IMR-90 (cell line): ENCODE data around the gene COL5A1. TPM values are rescaled to one million over a fixed set of nuclear protein-coding genes. Genes with fewer than 3 reads are reported as not detected.
A peak's percentile ranks its signal among the peaks of the same experiment; 100 is the strongest.

Experiments used
- ATAC-seq: fragments of 200-7000 bp; cut with Tn5 transposase; 2 replicates; pipeline ENCODE4 v1.9.1; 2020; ENCODE audit warnings: low read depth, mild to moderate bottlenecking, moderate library complexity
- BruUV-seq: library from RNA; stranded (reverse); fragments of 400-500 nt; replicated peaks from 2 replicates; lab custom pipeline; 2021; lab: Mats Ljungman, UMichigan
- CTCF ChIA-PET: fragments of 300-600 bp; formaldehyde crosslinking; extraction: SDS; loops from one replicate; lab custom pipeline; 2021; ENCODE audit warnings: antibody characterized with exemption; lab: Yijun Ruan, JAX
- POLR2A ChIA-PET: fragments of 300-600 bp; sonication (Branson Sonifier 250); formaldehyde crosslinking; loops from one replicate; lab custom pipeline; 2022; ENCODE audit warnings: antibody characterized with exemption; ENCODE audit not compliant: unreplicated experiment; lab: Charles Lee
- DNase-seq: peaks from one replicate; pipeline ENCODE4 v3.0.0; 2013
- H2AFZ ChIP-seq: replicated peaks from 2 replicates; pipeline ENCODE3; 2013; ENCODE audit warnings: low read length, mild to moderate bottlenecking; ENCODE audit not compliant: poor library complexity
- H2AK5ac ChIP-seq: 2 replicates; pipeline ENCODE4 v1.6.1; 2013; ENCODE audit warnings: low read depth, low read length, inconsistent platforms
- H2AK9ac ChIP-seq: replicated peaks from 2 replicates; pipeline ENCODE3; 2013; ENCODE audit warnings: mild to moderate bottlenecking, low read depth, low read length, moderate library complexity; ENCODE audit not compliant: poor library complexity
- H2BK120ac ChIP-seq: 2 replicates; pipeline ENCODE4 v1.6.1; 2013; ENCODE audit warnings: low read depth, low read length, inconsistent platforms
- H2BK15ac ChIP-seq: 3 replicates; pipeline ENCODE4 v1.6.1; 2013; ENCODE audit warnings: low read depth, low read length, inconsistent platforms
- H2BK20ac ChIP-seq: 2 replicates; pipeline ENCODE4 v1.6.1; 2013; ENCODE audit warnings: low read depth, mild to moderate bottlenecking, inconsistent platforms, low read length, moderate library complexity
- H2BK5ac ChIP-seq: 2 replicates; pipeline ENCODE4 v1.6.1; 2013; ENCODE audit warnings: mild to moderate bottlenecking, low read depth, low read length, inconsistent platforms; ENCODE audit not compliant: poor library complexity, severe bottlenecking
- H3K14ac ChIP-seq: replicated peaks from 2 replicates; pipeline ENCODE4 v1.6.1; 2013; ENCODE audit warnings: low read depth, low read length, inconsistent platforms
- H3K18ac ChIP-seq: 2 replicates; pipeline ENCODE4 v1.6.1; 2013; ENCODE audit warnings: low read depth, low read length, control low read depth
- H3K23ac ChIP-seq: 2 replicates; pipeline ENCODE4 v1.6.1; 2013; ENCODE audit warnings: low read depth, low read length, inconsistent platforms
- H3K27ac ChIP-seq: 2 replicates; pipeline ENCODE4 v1.5.1; 2013; ENCODE audit warnings: mild to moderate bottlenecking, control low read depth, low read length; ENCODE audit not compliant: insufficient read depth
- H3K27me3 ChIP-seq: 2 replicates; pipeline ENCODE4 v1.6.1; 2013; ENCODE audit warnings: low read length; ENCODE audit not compliant: control insufficient read depth, insufficient read depth
- H3K36me3 ChIP-seq: 2 replicates; pipeline ENCODE4 v1.6.1; 2013; ENCODE audit warnings: low read length, mixed read lengths; ENCODE audit not compliant: control insufficient read depth, insufficient read depth
- H3K4ac ChIP-seq: 2 replicates; pipeline ENCODE4 v1.6.1; 2013; ENCODE audit warnings: low read depth, low read length, inconsistent platforms
- H3K4me1 ChIP-seq: 2 replicates; pipeline ENCODE4 v1.6.1; 2013; ENCODE audit warnings: low read length, mixed read lengths; ENCODE audit not compliant: control insufficient read depth, insufficient read depth
- H3K4me2 ChIP-seq: 2 replicates; pipeline ENCODE4 v1.6.1; 2013; ENCODE audit warnings: low read depth, mild to moderate bottlenecking, control low read depth, low read length, moderate library complexity
- H3K4me3 ChIP-seq: 2 replicates; pipeline ENCODE4 v1.5.1; 2013; ENCODE audit warnings: low read depth, mild to moderate bottlenecking, control low read depth, low read length, moderate library complexity; ENCODE audit not compliant: insufficient read depth
- H3K56ac ChIP-seq: 2 replicates; pipeline ENCODE4 v1.6.1; 2013; ENCODE audit warnings: low read length, inconsistent platforms; ENCODE audit not compliant: insufficient read depth; ENCODE audit errors: extremely low read depth
- H3K79me1 ChIP-seq, 2 experiments: 2 replicates each; pipeline ENCODE4 v1.6.1; 2013; ENCODE audit warnings: low read length in 2 of 2, inconsistent platforms in 1 of 2, low read depth in 1 of 2
- H3K9ac ChIP-seq: 2 replicates; pipeline ENCODE4 v1.6.1; 2013; ENCODE audit warnings: low read depth, low read length, control low read depth
- H3K9me1 ChIP-seq: 2 replicates; pipeline ENCODE4 v1.6.1; 2013; ENCODE audit warnings: low read length, inconsistent platforms; ENCODE audit not compliant: insufficient read depth
- H3K9me3 ChIP-seq: 2 replicates; pipeline ENCODE4 v1.6.1; 2013; ENCODE audit warnings: low read length; ENCODE audit not compliant: control insufficient read depth, insufficient read depth
- H4K20me1 ChIP-seq: 2 replicates; pipeline ENCODE4 v1.6.1; 2013; ENCODE audit warnings: low read length, inconsistent platforms; ENCODE audit not compliant: insufficient read depth
- H4K5ac ChIP-seq: 2 replicates; pipeline ENCODE4 v1.6.1; 2013; ENCODE audit warnings: mild to moderate bottlenecking, low read depth, low read length, control low read depth
- H4K8ac ChIP-seq, 2 experiments: 2 replicates each; pipeline ENCODE4 v1.6.1; 2013; ENCODE audit warnings: low read depth in 2 of 2, low read length in 2 of 2, control low read depth in 1 of 2, inconsistent platforms in 1 of 2
- H4K91ac ChIP-seq: 2 replicates; pipeline ENCODE4 v1.6.1; 2013; ENCODE audit warnings: low read depth, low read length, inconsistent platforms; ENCODE audit not compliant: insufficient read depth
- CHD1 ChIP-seq: IDR thresholded peaks from 2 replicates; pipeline ENCODE4 v1.6.1; 2012; ENCODE audit warnings: low read depth, low read length, improper control_type of control experiment
- CTCF ChIP-seq: conservative IDR thresholded peaks from 2 replicates; pipeline ENCODE4 v1.5.1; 2012; ENCODE audit warnings: mild to moderate bottlenecking, low read depth, low read length, improper control_type of control experiment
- RCOR1 ChIP-seq: IDR thresholded peaks from 2 replicates; pipeline ENCODE4 v1.6.1; 2012; ENCODE audit warnings: mild to moderate bottlenecking, low read length, improper control_type of control experiment; ENCODE audit not compliant: insufficient replicate concordance
- RFX5 ChIP-seq: IDR thresholded peaks from 2 replicates; pipeline ENCODE4 v1.8.0; 2012; ENCODE audit warnings: low read depth, mild to moderate bottlenecking, low read length, moderate library complexity
- USF2 ChIP-seq: fragments of 150-350 bp; IDR thresholded peaks from 2 replicates; pipeline ENCODE4 v1.6.1; 2017; ENCODE audit warnings: mild to moderate bottlenecking, antibody characterized with exemption, low read length, low read depth
- WGBS, 2 experiments: methylation state at CpG; one replicate each; pipeline versions ENCODE4 v1.1.5 to v1.1.7; 2013; ENCODE audit warnings: missing lambda C conversion rate in 2 of 2; ENCODE audit not compliant: insufficient read length in 1 of 2; ENCODE audit errors: extremely low coverage in 2 of 2; 5-methylcytosine and 5-hydroxymethylcytosine counted together
- dilution Hi-C: fragments of 300-500 bp; cut with HindIII; formaldehyde crosslinking; loops from one replicate; pipeline ENCODE4 v1.14.3; 2018; ENCODE audit warnings: low sequenced_read_pairs; ENCODE audit not compliant: unreplicated experiment
- in situ Hi-C: fragments of 300-500 bp; cut with MboI; formaldehyde crosslinking; loops from 3 replicates; pipeline ENCODE4 v1.14.3; 2019; ENCODE audit warnings: low sequenced_read_pairs, inconsistent platforms, mixed read lengths
- intact Hi-C: fragments of 100-400 bp; cut with micrococcal nuclease; formaldehyde crosslinking; loops from 2 replicates; pipeline ENCODE4 v1.10.0; 2022
- polyA plus RNA-seq, 3 experiments: library from polyadenylated mRNA; depleted of rRNA; stranded (reverse); fragments of >200 nt; gene quantifications; 2 replicates each; pipeline ENCODE4 v1.2.3, GENCODE V29; 2012; ENCODE audit warnings: low replicate concordance in 1 of 3
- total RNA-seq: library from RNA; depleted of rRNA; stranded (reverse); fragments of >200 nt; gene quantifications from 2 replicates; pipeline ENCODE4 v1.2.3, GENCODE V29; 2012

Gene COL5A1
- total and polyA plus RNA-seq, 2 of the 4 experiments (the other 2 are of a cell fraction), result 19.2 to 173 TPM

GRCh38 chr9:134744385-134745295 is 103.0 kb downstream of the COL5A1 start (continued):
- TF ChIP-seq CTCF, result no peak

GRCh38 chr9:134747951-134748489 is 106.4 kb downstream of the COL5A1 start:
- H3K9me1 ChIP-seq, result peaks cover 25% of the 10 kb centered on the region
- no TSS peak for BruUV-seq
- dilution Hi-C loops, result no loop called here

More at GRCh38 chr9:134747951-134748489, 106.4 kb downstream of the COL5A1 start:
- no peak overlapping the region for H3K23ac ChIP-seq
- H3K79me1 ChIP-seq, result peaks cover 26 to 88% of the 10 kb centered on the region in 2 experiments
- no peak overlapping the region for H3K4ac ChIP-seq
- no peaks in the 10 kb centered on the region for H3K9me3 ChIP-seq
- intact Hi-C loops, result no loop called here
- no peak overlapping the region for H2BK15ac ChIP-seq
- H3K56ac ChIP-seq, result no peak overlapping the region
- peaks cover 87% of the 10 kb centered on the region for H3K36me3 ChIP-seq
- no peak overlapping the region for H4K91ac ChIP-seq
- ATAC-seq (no peak), DNase-seq (no peak)
- H4K5ac ChIP-seq, result no peak overlapping the region
- H3K18ac ChIP-seq, result no peak overlapping the region
- 0 out of 4 replicates have a peak overlapping the region, but pooled peaks of 1 of the 2 experiments have one; percentile 7 for H4K8ac ChIP-seq
- no peak overlapping the region for H2AK9ac ChIP-seq
- no peak overlapping the region for H2BK20ac ChIP-seq
- no peak overlapping the region for H2AK5ac ChIP-seq
- no peak overlapping the region for H3K27ac ChIP-seq
- TF ChIP-seq RFX5 (no peak), CHD1 (no peak), USF2 (no peak), RCOR1 (no peak)
- POLR2A ChIA-PET, result no interaction called here
- no peak overlapping the region for H3K14ac ChIP-seq
- no peak overlapping the region for H2BK120ac ChIP-seq
- CTCF ChIA-PET, result no interaction called here
- H3K4me3 ChIP-seq, result no peak overlapping the region
- H3K4me1 ChIP-seq, result peaks cover 2% of the 10 kb centered on the region; the same call in 1 of the 2 replicates
- H3K9ac ChIP-seq, result no peak overlapping the region
- WGBS, 2 experiments, result no CpG with 5 or more reads among the region's 1 CpG
- H4K20me1 ChIP-seq, result peaks cover 62% of the 10 kb centered on the region
- peak overlapping the region; percentile 5 for H2AFZ ChIP-seq
- peak overlapping the region; percentile 4 for H2BK5ac ChIP-seq
- H3K4me2 ChIP-seq, result no peak overlapping the region
- in situ Hi-C loops, result no loop called here
- no peaks in the 10 kb centered on the region for H3K27me3 ChIP-seq
